GM21390 (cell line): ENCODE measurements around the gene HNRNPLL.
"Not testable (repeated sequence)": the region's sequence is repeated elsewhere in the genome, so short reads cannot be mapped to it uniquely, and the experiment has no call there.

Experiments
- ATAC-seq: cut with Tn5 transposase; IDR thresholded peaks from one replicate; pipeline ENCODE4 v1.9.1; 2021; ENCODE audit not compliant: unreplicated experiment

Gene HNRNPLL

DNA sequence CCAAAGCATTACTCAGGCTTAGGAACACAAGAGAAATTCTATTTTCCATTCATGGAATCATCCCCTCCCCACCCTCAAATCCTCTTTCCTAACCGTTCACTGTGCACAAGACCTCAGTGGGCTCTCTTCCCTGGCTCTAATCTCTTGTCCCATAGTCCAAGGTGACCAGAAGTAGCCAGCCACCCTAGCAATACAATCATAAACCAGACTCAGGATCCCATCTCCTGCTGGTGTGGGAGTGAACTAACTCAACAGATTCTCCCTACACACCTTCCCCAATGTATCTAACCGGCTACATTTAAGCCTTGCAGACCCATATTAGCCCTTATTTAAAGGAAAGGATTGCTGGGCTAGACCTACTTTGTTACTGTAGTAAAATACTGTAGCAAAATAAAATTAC lies 45.5 kb downstream of the HNRNPLL start:
- ATAC-seq, result no peak

DNA sequence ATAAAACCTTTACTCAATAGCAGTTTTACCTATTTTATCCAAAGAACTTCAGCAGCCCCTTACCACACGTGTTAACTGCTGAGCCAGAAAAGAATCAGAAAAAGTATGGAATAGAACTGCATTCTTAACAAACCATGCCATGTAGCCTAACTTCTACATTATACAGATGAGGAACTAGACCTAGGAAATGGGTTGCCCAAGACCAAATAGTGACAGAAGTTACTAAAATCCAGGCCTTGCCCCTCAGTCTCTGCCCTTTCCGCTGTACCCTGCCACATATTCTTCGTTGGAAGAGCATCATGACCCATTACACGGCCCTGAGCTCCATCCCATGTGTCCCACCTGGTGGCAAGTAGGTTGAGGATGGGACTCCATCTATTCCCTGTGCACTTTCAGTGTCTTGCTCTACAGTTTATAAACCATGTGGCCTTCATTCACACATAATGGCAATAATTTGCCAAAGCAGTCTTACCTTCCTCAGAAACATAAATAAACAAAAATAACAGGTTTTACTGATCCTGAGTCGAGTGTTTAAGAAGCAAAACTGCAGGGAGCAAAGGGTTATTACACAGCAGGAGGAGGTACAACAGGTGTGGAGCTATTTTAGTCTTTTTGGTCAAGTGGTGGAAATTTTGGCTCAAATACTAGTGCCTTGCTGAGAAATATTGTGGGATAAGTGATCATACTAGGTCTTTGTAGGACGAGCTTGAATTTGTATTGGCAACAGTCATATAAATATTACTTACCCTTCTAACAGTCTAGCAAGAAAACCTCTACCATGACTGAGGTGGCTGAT lies 46.5 kb downstream of the HNRNPLL start:
- no peak for ATAC-seq

GRCh38 chr2:38554973-38555595 lies 47.6 kb downstream of the HNRNPLL start:
- no peak for ATAC-seq

GRCh38 chr2:38553554-38553953 lies 49.2 kb downstream of the HNRNPLL start:
- ATAC-seq, result no peak

GRCh38 chr2:38552259-38552658 lies 50.5 kb downstream of the HNRNPLL start:
- ATAC-seq, result no peak

DNA sequence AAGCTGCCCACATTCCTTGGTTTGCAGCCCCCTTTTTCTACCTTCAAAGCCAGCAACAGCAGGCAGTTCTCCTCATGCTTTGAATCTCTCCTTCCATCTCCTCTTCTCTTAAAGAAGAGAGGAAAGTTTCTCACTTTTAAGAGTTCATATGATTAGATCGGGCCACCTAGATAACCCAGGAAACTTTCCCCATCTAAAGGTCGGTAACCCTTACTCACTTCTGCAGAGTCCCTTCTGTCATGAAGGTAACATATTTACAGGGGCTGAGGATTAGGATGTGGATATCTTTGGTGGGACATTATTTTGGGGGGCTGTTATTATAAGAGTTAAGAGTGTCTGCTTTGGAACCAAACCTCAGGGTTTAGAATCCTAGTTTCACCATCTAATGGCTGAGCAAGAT lies 51.0 kb downstream of the HNRNPLL start:
- ATAC-seq, result no peak

DNA sequence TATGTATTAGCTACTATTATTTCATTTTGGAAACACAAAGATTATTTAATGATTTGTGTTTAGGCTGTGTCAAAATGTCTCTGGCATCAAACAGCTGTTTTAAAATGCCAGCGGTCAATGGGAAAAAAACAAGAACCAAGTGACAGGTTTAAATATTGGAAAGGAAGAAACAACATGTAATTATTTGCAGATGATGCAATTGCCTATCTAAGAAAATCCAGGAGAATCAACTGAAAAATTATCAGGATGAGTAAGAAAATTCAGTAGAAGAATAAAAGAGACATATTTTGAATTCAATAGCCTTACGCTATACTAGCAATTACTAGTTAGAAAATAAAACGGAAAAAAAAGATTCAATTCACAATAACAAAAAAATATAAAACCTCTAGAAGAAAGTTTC lies 51.6 kb downstream of the HNRNPLL start:
- no peak for ATAC-seq

GRCh38 chr2:38549851-38550250 lies 52.9 kb downstream of the HNRNPLL start:
- ATAC-seq, result no peak

- ATAC-seq, result no peak
Measured at GRCh38 chr2:38549071-38549704, 53.5 kb downstream of the HNRNPLL start.

GRCh38 chr2:38547791-38548190 lies 54.9 kb downstream of the HNRNPLL start:
- ATAC-seq, result no peak

DNA sequence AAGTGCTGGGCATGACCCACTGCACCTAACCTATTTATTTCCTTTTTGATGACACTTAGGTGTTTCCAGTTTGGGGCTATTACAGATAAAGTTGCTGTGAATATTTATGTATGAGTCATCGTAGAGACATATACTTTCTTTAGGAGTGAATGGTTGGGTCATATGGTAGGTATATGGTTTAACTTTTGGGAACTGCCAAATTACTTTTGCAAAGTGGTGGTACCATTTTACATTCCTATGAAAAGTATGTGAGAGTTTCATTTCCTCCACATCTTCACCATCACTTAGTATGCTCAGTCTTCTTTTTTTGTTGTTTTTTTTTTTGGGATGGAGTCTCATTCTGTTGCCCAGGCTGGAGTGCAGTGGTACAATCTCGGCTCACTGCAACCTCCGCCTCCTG lies 56.1 kb downstream of the HNRNPLL start:
- ATAC-seq, result no peak

DNA sequence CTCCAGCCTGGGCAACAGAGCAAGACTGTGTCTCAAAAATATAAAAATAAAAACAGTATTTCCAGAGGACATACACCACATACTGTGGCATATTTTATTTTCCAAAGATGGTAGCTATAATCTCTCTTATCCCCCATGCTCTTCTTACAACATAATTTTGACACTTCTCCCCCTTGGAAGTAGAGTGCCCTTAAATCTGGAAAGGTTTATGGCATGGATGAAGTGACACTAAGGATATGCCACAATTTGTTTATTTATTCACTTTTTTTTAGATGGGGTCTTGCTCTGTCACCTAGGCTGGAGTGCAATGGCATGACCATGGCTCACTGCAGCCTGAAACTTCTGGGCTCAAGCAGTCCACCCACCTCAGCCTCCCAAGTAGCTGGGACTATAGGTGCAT lies 56.7 kb downstream of the HNRNPLL start:
- no peak for ATAC-seq

- not testable (repeated sequence) for ATAC-seq
Measured at GRCh38 chr2:38542248-38542631, 60.5 kb downstream of the HNRNPLL start.

DNA sequence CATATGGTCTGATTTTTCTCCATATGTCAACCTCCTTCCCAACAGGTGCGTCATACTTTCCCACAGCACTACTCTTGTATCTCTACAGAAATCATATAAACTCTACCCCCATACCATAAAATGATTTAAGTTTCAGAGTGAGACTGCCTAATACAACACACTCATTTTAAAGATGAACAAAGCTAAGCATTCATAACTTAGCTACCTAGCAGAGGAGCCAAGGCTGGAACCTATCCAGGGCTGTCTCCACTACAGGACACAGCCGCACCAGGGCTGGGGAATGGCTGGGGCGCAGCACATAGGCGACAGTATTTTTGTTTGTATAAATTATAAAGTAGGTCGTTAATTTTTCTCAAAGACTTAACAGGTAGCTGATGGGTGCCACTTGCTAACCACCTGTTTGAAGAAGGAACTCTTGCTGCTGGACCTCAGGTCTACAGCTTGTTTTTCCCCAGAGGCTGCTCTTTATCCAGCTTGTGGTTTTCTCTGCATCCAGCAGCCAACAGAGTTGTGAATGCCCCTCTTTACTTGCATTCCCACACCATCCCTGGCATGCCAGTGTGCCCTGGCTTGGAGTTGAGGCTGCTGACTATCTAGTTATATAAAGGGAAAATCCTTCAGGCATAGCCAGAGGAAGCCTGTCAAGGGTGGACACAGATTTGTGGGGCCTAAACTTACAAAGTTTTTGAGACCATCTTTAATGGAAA lies 62.0 kb downstream of the HNRNPLL start:
- no peak for ATAC-seq

- no peak for ATAC-seq
Measured at GRCh38 chr2:38539086-38539485, 63.6 kb downstream of the HNRNPLL start.

GRCh38 chr2:38537937-38538525 lies 64.7 kb downstream of the HNRNPLL start:
- no peak for ATAC-seq

DNA sequence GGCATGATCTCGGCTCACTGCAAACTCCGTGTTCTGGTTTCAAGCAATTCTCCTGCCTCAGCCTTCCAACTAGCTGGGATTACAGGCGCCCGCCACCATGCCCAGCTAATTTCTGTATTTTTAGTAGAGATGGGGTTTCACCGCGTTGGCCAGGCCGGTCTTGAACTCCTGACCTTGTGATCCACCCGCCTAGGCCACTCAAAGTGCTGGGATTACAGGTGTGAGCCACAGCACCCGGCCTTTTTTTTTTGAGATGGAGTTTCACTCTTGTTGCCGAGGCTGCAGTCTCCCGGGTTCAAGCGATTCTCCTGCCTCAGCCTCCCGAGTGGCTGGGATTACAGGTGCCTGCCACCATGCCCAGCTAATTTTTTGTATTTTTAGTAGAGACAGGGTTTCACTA lies 65.4 kb downstream of the HNRNPLL start:
- ATAC-seq, result not testable (repeated sequence)

DNA sequence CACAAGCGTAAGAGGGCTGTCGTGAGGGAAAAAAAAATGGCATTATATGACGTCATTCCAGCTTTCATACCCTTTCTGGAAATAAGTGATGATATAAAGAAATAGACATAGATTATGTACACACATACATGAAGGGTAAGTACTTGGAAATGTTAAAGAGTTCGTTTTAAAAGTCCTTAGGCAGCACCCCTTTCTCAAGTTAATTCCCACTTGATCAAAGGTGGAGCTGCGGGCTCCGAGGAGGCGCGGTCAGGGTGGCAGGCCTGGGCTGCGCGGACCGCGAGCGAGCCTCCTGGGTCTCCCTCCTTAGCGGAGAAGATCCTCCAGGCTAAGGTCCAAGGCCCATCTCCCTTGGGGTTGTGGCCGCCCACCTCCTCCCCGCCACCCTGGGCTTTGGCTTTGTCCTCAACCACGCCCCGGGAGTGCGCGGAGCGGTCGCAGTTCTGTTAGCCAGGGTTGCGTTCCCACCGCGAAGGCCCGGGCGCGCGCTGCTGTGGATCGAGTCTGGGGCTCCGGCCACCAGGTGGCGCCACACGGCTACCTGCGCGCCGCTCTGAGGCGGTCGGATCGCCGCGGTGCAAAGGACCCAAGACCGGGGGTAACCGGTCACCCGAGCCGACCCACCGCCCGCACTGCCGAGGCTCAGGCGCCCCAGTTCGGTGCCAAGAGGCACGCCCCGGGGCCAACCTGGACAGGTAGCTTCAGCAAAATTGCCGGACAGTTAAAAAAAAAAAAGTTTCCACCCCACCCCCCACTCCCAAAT lies 66.8 kb downstream of the HNRNPLL start:
- ATAC-seq, result peak; percentile 46

DNA sequence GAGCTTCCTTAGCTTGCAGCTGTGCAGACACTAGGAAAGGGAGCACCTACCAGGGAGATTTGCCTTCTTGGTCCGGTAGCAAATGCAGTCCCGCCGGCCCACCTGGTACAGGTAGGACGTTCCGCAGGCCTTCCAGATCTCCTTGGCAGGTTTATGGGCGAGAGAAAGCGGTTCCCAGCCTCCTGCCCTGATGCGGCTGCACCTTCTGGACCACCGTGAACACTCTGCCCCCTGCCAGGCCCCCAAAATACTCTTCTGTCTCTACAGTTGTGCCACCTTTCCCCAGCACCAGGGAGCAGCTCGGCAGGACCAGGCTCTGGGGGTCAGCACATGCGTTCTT lies 67.4 kb downstream of the HNRNPLL start:
- no peak for ATAC-seq

GRCh38 chr2:38534746-38535403 lies 67.9 kb downstream of the HNRNPLL start:
- no peak for ATAC-seq
